CD4-positive, alpha-beta T cell (primary cell): ENCODE measurements around the gene SORL1. TPM values are rescaled to one million over a fixed set of nuclear protein-coding genes. Genes with fewer than 3 reads are reported as not detected.

Experiments
- ATAC-seq: fragments of 200-7000 bp; cut with Tn5 transposase; one replicate; pipeline ENCODE4 v1.10.0; 2022; ENCODE audit warnings: mild to moderate bottlenecking; ENCODE audit not compliant: poor library complexity
- CTCF ChIA-PET: fragments of 350-600 bp; sonication (Branson Sonifier 250); formaldehyde crosslinking; loops from one replicate; lab custom pipeline; 2021; ENCODE audit warnings: antibody characterized with exemption, inconsistent platforms; lab: Charles Lee
- POLR2A ChIA-PET: fragments of 350-600 bp; sonication (Branson Sonifier 250); formaldehyde crosslinking; loops from one replicate; lab custom pipeline; 2021; ENCODE audit warnings: antibody characterized with exemption, inconsistent platforms; lab: Charles Lee
- DNase-seq, 14 experiments: peaks; one replicate each; pipeline ENCODE4 v3.0.0-alpha.2; 2013 to 2020; ENCODE audit warnings: mixed read lengths in 2 of 14
- H3K27ac ChIP-seq, 2 donors: one replicate each; pipeline versions ENCODE4 v1.5.1 to v1.7.0; 2013; ENCODE audit warnings: low read length in 2 of 2, low read depth in 1 of 2, mild to moderate bottlenecking in 1 of 2
- H3K27me3 ChIP-seq, 2 experiments: 1 replicate in 1 of 2; 2 replicates in 1 of 2; pipeline versions ENCODE4 v1.6.1 to v1.7.0; 2013; ENCODE audit warnings: low read length in 2 of 2, control low read depth in 1 of 2, mild to moderate bottlenecking in 1 of 2, moderate library complexity in 1 of 2; ENCODE audit not compliant: insufficient read depth in 2 of 2, control insufficient read depth in 1 of 2
- H3K36me3 ChIP-seq: one replicate; pipeline ENCODE4 v1.6.1; 2013; ENCODE audit warnings: low read length, control low read depth; ENCODE audit not compliant: insufficient read depth
- H3K4me1 ChIP-seq: one replicate; pipeline ENCODE4 v1.6.1; 2013; ENCODE audit warnings: low read length, control low read depth; ENCODE audit not compliant: insufficient read depth
- H3K4me3 ChIP-seq: one replicate; pipeline ENCODE4 v1.5.1; 2013; ENCODE audit warnings: mild to moderate bottlenecking, low read length, moderate library complexity
- H3K9me3 ChIP-seq, 2 experiments: 1 replicate in 1 of 2; 2 replicates in 1 of 2; pipeline versions ENCODE4 v1.6.1 to v1.7.0; 2013; ENCODE audit warnings: low read length in 2 of 2, mild to moderate bottlenecking in 2 of 2, control low read depth in 1 of 2, moderate library complexity in 1 of 2; ENCODE audit not compliant: control insufficient read depth in 1 of 2, insufficient read depth in 1 of 2
- H3K27ac Mint-ChIP-seq: one replicate; pipeline ENCODE4 v1.8.0; 2020; ENCODE audit warnings: mixed read lengths
- H3K27me3 Mint-ChIP-seq: one replicate; pipeline ENCODE4 v1.8.0; 2021; ENCODE audit warnings: mixed read lengths
- H3K36me3 Mint-ChIP-seq: one replicate; pipeline ENCODE4 v1.8.0; 2021; ENCODE audit warnings: low read depth, mixed read lengths
- H3K4me1 Mint-ChIP-seq: one replicate; pipeline ENCODE4 v1.8.0; 2021; ENCODE audit warnings: low read depth, mixed read lengths
- H3K4me3 Mint-ChIP-seq: one replicate; pipeline ENCODE4 v1.8.0; 2020; ENCODE audit warnings: mild to moderate bottlenecking, mixed read lengths
- H3K9me3 Mint-ChIP-seq: one replicate; pipeline ENCODE4 v1.8.0; 2020; ENCODE audit warnings: mixed read lengths
- intact Hi-C, 2 experiments: fragments of 100-400 bp; cut with DNase I in 1 of 2; cut with micrococcal nuclease in 1 of 2; formaldehyde crosslinking; loops; one replicate each; pipeline versions ENCODE4 v1.15.1 to v1.9.0; 2023 to 2025; cut with DNase I, micrococcal nuclease
- total RNA-seq, 174 experiments: library from RNA in 2 of 174; stranded (reverse) in 2 of 174; gene quantifications; one replicate each; pipeline ENCODE4 v1.2.3 and lab custom pipeline; 2021 to 2026
- TF ChIP-seq, protein P1 (sequence below): fragments of 200-600 bp; IDR thresholded peaks from one replicate; pipeline ENCODE4 v1.8.0; 2022; ENCODE audit warnings: antibody characterized with exemption, mild to moderate bottlenecking

Gene SORL1
- total RNA-seq, 2 experiments from 2014 or later: 235 to 241 TPM

DNA sequence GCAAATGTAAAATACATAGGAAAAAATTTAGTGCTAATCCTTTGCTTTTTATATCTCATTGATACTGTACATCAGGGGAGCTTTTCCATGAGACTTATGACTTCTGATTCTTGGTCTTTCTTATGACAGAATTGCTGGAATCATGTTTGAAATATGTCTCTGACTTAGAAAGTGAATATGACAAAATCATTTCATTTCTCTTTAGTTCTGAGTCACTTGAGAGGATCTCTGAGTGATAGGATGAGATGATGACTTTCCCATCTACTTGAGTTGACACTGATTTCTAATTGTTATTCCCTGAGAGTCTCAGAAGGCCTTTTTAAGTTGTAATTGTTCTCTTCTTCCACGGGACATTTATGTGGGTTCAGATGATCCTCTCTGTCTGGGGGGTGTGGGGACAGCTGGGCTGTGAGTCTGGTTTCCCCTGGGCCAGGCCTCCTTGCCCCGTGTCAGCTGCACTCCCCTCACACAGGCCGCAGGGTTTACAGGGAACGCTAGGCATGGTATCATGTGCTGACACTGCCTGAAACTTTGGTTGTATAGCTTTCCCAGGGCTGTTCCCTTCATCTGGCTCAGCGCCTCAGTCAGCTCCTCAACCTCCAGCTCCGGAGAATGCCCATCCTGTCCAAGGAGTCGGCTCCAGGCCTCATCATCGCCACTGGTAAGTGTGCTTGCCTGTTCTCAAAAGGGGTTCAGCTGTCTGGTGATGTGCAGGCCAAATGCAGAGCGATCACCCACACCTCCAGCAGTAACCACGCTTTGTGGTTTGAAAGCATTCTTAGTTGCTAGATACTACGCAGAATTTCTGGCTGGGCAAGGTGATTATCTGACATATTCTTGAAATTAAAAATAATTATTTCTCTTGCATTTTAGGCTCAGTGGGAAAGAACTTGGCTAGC, 70.2 kb downstream of the SORL1 start:
- intact Hi-C loops: no loop called here
- POLR2A ChIA-PET: no interaction called here
- Histone ChIP-seq H3K9me3 (peaks cover 4 to 8% of the 10 kb centered on the region in 2 experiments), H3K4me1 (peaks cover 6% of the 10 kb centered on the region), H3K36me3 (peaks cover 84% of the 10 kb centered on the region), H3K27me3 (no peaks in the 10 kb centered on the region), H3K4me3 (no peak overlapping the region), H3K27ac (no peak overlapping the region)
- CTCF ChIA-PET: interaction anchor here (1.0 kb wide), 1 partner anchor 134 kb away, joined by 3 read pairs; no protein-coding TSS in a partner anchor
- ATAC-seq: no peak
- peak overlapping the region; percentile 59 for H3K27ac Mint-ChIP-seq
- H3K4me3 Mint-ChIP-seq: no peak overlapping the region
- no peaks in the 10 kb centered on the region for H3K9me3 Mint-ChIP-seq
- H3K36me3 Mint-ChIP-seq: peaks cover 94% of the 10 kb centered on the region
- H3K4me1 Mint-ChIP-seq: peaks cover 49% of the 10 kb centered on the region
- no peaks in the 10 kb centered on the region for H3K27me3 Mint-ChIP-seq
- TF ChIP-seq, protein P1, sequence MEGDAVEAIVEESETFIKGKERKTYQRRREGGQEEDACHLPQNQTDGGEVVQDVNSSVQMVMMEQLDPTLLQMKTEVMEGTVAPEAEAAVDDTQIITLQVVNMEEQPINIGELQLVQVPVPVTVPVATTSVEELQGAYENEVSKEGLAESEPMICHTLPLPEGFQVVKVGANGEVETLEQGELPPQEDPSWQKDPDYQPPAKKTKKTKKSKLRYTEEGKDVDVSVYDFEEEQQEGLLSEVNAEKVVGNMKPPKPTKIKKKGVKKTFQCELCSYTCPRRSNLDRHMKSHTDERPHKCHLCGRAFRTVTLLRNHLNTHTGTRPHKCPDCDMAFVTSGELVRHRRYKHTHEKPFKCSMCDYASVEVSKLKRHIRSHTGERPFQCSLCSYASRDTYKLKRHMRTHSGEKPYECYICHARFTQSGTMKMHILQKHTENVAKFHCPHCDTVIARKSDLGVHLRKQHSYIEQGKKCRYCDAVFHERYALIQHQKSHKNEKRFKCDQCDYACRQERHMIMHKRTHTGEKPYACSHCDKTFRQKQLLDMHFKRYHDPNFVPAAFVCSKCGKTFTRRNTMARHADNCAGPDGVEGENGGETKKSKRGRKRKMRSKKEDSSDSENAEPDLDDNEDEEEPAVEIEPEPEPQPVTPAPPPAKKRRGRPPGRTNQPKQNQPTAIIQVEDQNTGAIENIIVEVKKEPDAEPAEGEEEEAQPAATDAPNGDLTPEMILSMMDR: no peak
- no peak for DNase-seq

DNA sequence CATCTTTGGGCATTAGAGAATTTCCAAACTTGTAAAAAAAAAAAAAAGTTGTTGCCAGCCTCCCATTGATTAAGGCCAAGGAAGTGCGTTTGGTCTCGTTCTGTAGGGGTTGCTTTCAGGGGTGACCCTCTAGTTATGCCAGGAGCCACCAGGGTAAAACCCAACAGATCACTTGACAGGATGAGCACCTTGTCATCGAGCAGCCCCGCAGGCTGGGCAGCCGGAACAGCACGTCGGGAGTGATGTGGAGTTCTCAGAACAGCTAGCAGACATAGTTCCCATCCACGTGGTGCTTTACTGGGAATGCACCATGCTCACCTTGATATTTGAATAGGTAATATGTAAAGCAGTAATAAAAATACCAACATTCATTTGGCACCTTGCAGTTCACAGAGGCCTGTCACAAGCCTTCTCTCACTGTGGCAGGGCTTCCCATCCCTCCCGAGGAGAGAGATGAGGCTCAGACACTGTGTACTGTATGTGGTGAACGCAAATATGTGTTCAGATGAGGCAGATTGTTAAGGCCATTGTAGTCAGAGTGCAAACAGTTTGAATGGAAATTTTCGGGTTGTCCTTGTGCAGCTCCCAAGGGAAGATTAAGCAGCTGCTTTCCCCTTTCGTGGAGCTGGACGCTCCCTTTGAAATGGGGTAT, 71.6 kb downstream of the SORL1 start:
- ATAC-seq: no peak
- Mint-ChIP-seq H3K36me3 (peaks cover 94% of the 10 kb centered on the region), H3K27me3 (no peaks in the 10 kb centered on the region), H3K27ac (peak overlapping the region; percentile 30), H3K9me3 (peaks cover 2% of the 10 kb centered on the region), H3K4me3 (no peak overlapping the region), H3K4me1 (peaks cover 40% of the 10 kb centered on the region)
- Histone ChIP-seq H3K4me3 (no peak overlapping the region), H3K4me1 (no peaks in the 10 kb centered on the region), H3K27me3 (no peaks in the 10 kb centered on the region), H3K9me3 (peaks cover 4 to 8% of the 10 kb centered on the region in 2 experiments), H3K36me3 (peaks cover 77% of the 10 kb centered on the region), H3K27ac (no peak overlapping the region)
- POLR2A ChIA-PET: no interaction called here
- DNase-seq: no peak
- intact Hi-C loops: no loop called here
- TF ChIP-seq, protein P1: no peak
- CTCF ChIA-PET: no interaction called here

DNA sequence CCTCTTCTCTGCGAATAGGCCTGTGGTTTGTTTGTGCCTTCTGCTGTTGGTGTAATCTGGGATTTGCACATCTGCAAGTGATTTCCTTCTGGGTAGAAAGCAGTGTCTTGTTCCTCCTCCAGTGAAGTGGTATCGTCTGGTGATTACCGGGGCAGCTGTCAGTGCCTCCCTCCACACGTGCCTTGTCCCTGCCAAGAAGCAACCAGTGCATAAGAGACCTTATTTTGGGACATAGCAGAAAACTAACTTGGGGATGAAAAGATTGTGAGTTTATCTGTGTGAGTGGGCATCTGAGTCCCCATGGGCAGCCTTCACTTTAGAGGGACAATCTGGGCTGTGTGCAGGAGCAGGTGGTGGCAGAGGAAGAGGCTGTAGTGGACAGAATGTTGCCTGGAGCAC, 72.1 kb downstream of the SORL1 start:
- H3K4me3 Mint-ChIP-seq: no peak overlapping the region
- POLR2A ChIA-PET: no interaction called here
- Histone ChIP-seq H3K9me3 (peaks cover 5 to 8% of the 10 kb centered on the region in 2 experiments), H3K4me3 (no peak overlapping the region), H3K27ac (no peak overlapping the region), H3K4me1 (no peaks in the 10 kb centered on the region), H3K36me3 (peaks cover 79% of the 10 kb centered on the region), H3K27me3 (no peaks in the 10 kb centered on the region)
- TF ChIP-seq, protein P1: no peak
- H3K4me1 Mint-ChIP-seq: peaks cover 40% of the 10 kb centered on the region
- no peak for DNase-seq
- no peaks in the 10 kb centered on the region for H3K27me3 Mint-ChIP-seq
- peak overlapping the region; percentile 30 for H3K27ac Mint-ChIP-seq
- peaks cover 97% of the 10 kb centered on the region for H3K36me3 Mint-ChIP-seq
- CTCF ChIA-PET: no interaction called here
- intact Hi-C loops: no loop called here
- H3K9me3 Mint-ChIP-seq: peaks cover 2% of the 10 kb centered on the region
- ATAC-seq: no peak
